ENCODE results near the gene SPRED1. TPM values are rescaled to one million over a fixed set of nuclear protein-coding genes. Genes with fewer than 3 reads are reported as not detected.

The SPRED1 gene
- total and polyA plus RNA-seq, 9 of the 15 experiments (the other 6 are each of a cell fraction or from before 2014, with no cell fraction given): 2.8 to 17.4 (median 7.9) TPM

- TF ChIP-seq ARID4B (CRISPR knock-in tag; IDR thresholded peaks at IDR 0.05) (no peak), MAFG (tag; conservative IDR thresholded peaks at IDR 0.05) (no peak), MCM2 (IDR thresholded peaks at IDR 0.05; ENCODE audit: low read depth) (no peak), CCNT2 (IDR thresholded peaks at IDR 0.05; ENCODE audit: borderline replicate concordance, extremely low read depth, insufficient read length, low read depth, low read length) (no peak), ARID2 (IDR thresholded peaks at IDR 0.05) (no peak), NCOA4 (IDR thresholded peaks at IDR 0.05; ENCODE audit: partially characterized antibody) (no peak), ID3 (CRISPR knock-in tag; IDR thresholded peaks at IDR 0.05) (no peak), ID3 (tag; IDR thresholded peaks at IDR 0.05) (no peak), NR2F6 (CRISPR knock-in tag; IDR thresholded peaks at IDR 0.05) (no peak), LCOR (CRISPR knock-in tag; IDR thresholded peaks at IDR 0.05) (no peak), XRCC4 (IDR thresholded peaks at IDR 0.05; ENCODE audit: extremely low read depth, insufficient read depth, insufficient read length) (no peak), TBL1XR1 (IDR thresholded peaks at IDR 0.05; ENCODE audit: low read length in 2 of 2) (peak in 1 of 2 experiments; percentile 7; a peak in 1 of 4 replicates), NFIC (IDR thresholded peaks at IDR 0.05) (no peak), COPS2 (conservative IDR thresholded peaks at IDR 0.05) (no peak), PRPF4 (IDR thresholded peaks at IDR 0.05; ENCODE audit: insufficient read depth, low read depth, low read length, poor library complexity, severe bottlenecking) (no peak), CEBPB (tag; IDR thresholded peaks at IDR 0.05) (0 out of 2 replicates have a peak, but pooled peaks have one; percentile 29), PTBP1 (IDR thresholded peaks at IDR 0.05; ENCODE audit: low read depth, low read length) (no peak), ZNF785 (CRISPR knock-in tag; IDR thresholded peaks at IDR 0.05) (no peak), ZBED1 (IDR thresholded peaks at IDR 0.05) (no peak), ZNF184 (CRISPR knock-in tag; IDR thresholded peaks at IDR 0.05) (no peak), RHOXF2B (CRISPR knock-in tag; conservative IDR thresholded peaks at IDR 0.05) (no peak), MTA1 (IDR thresholded peaks at IDR 0.05; ENCODE audit: borderline replicate concordance) (no peak), CREM (IDR thresholded peaks at IDR 0.05; ENCODE audit: low read depth) (0 out of 2 replicates have a peak, but pooled peaks have one; percentile 5), MAX (CRISPR knock-in tag; IDR thresholded peaks at IDR 0.05) (no peak)
These were observed 1.6 kb downstream of the SPRED1 start (continued) for GRCh38 chr15:38254051-38254883.
